Stimulated activated CD8-positive, alpha-beta memory T cell treated with anti-CD3 and anti-CD28 coated beads, Interleukin-12 subunit alpha, Interleukin-12 subunit beta, amount 100 ng/mL, for 24 hours (primary cell): Measurements from ENCODE around the gene PTPRE.

Experiments
- DNase-seq: peaks from one replicate; pipeline ENCODE4 v3.0.0-alpha.2; 2020; ENCODE audit errors: extremely low read depth

PTPRE gene

DNA sequence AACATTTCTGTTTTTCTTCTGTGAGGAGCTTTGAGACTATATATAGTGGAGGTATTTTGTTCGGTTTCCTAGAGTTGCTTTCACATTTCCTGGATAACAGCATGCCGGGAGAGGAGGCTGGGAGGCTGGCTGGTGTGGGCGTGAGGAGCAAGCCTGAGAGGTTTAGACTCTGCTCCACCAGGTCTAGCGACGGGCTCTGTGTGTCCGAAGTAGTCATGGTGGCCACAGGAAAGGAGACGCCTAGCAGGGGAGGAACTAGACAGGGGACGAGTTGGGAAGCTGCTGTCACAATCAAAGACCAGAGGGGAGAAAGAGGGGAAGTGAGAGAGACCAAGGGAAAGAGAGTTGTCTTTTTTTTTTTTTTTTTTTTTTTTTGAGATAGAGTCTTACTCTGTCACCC is 19.6 kb downstream of the PTPRE start:
- DNase-seq: no peak

GRCh38 chr10:127928021-127928806 is 21.3 kb downstream of the PTPRE start:
- no peak for DNase-seq

DNA sequence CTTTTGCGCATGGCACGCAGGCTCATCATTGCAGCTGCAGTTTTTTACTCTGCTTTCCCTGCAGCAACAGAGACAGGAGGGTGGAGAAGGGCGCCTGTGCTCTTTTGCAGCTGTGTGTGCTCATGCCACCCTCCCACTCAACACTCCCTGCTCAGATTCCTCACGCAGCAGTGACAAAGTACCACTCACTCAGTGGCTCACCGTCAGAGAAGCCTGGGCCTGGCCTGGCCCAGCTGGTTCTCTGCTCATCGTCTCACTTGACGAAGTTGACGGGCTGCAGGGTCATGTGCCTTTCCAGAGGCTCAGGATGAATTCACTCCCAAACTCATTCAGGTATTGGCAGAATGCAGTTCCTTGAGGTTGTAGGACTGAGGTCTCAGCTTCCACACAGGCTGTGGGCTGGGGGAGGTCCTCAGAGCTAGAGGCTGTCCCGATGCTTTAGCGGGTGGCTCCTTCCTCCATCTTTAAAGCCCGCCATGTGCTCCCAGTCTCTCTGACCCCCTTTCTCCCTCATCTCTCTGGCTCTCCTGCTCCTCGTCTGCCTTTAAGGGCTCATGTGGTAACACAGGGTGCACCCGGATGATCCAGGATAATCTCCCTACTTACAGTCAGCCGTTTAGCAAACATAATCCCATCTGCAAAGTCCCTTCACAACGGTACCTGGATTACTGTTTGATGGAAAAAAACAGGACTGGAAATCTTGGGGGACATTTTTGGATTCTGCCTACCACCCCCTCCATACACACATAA is 25.8 kb downstream of the PTPRE start:
- no peak for DNase-seq

- DNase-seq: no peak
These were observed 26.4 kb downstream of the PTPRE start for GRCh38 chr10:127933271-127933670.

DNA sequence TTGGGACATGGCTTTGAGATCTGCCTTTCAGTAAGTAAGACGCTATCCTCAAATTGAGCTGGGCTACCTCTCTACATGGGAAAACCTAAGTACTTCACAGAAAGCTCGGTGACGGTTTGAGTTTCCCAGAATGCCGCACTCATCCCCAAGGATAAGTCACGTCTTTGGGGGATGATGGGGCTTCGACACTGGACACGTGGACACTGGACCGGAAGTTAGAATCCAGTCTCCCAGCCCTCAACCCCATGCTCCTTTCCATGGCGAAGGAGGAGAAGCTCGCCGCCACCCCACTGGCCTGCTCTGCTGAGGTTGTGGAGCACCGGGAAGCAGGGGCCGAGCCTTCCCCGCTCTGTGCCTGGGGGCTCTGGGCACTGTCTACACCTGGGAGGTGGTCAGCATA is 27.5 kb downstream of the PTPRE start:
- no peak for DNase-seq

DNA sequence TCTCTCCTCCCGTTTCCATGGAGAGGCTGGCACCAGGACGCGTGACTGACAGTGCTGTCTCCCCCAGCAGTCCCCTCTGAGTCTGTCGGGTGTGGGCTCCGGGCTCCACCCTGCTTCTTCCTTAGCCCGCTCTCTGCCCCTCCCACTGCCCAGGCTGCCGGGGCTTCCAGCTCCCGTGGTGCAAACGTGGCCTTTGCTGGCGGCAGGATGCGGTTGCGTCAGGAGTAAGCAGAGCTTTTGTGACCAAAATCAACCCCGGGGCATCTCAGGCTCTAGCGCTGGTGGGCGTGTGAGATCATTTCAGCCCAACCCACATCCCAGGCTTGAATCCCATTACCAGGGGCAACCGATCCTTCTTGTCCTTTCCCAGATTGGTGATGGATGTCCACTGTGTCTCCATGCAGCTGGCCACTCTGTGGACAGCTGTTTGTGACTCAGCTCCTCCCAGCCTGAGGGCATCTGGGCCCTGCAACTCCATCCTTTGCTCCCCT is 28.2 kb downstream of the PTPRE start:
- no peak for DNase-seq

DNA sequence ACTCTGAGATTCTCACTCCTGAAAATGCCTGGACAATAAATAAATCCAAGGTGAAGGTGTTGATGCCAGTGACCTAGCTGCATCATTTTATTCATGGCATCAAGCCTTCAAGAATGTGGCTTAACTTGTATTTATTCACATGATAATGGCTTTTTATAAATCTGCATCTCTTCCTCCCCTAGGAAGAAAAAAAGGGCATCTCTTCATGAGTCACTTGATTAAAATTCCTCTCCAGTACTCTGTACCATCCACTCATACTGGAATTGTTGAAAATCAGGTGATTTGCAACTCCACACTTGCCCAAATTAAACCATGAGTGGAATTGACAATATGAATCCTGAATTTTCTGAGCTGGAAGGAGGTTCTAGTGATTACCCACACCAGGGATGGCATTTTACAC is 30.2 kb downstream of the PTPRE start:
- no peak for DNase-seq

- DNase-seq: no peak
These were observed 31.1 kb downstream of the PTPRE start for GRCh38 chr10:127937915-127938463.

DNA sequence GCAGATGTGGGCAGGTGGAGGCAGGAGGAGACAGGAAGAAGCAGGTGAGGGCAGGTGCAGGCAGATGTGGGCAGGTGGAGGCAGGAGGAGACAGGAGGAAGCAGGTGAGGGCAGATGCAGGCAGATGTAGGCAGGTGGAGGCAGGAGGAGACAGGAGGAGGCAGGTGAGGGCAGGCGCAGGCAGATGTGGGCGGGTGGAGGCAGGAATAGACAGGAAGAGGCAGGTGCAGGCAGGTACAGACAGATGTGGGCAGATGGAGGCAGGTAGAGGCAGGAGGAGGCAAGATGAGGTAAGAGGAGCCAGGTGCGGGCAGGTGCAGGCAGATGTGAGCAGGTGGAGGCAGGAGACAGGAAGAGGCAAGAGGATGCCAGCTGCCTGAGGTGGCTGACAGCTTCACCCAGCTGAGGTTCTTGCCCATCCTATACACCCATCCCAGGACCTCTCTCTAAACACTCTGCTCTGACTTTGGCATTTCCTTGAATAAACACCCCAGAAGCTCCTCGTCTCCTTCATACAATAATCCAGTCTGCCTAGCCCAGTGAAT is 33.0 kb downstream of the PTPRE start:
- DNase-seq: no peak

GRCh38 chr10:127940866-127941640 is 34.1 kb downstream of the PTPRE start:
- DNase-seq: no peak

GRCh38 chr10:127942811-127943210 is 35.9 kb downstream of the PTPRE start:
- no peak for DNase-seq

- DNase-seq: no peak
These were observed 36.5 kb downstream of the PTPRE start for GRCh38 chr10:127943336-127943910.

- DNase-seq: no peak
These were observed 37.4 kb downstream of the PTPRE start for GRCh38 chr10:127944256-127944655.

DNA sequence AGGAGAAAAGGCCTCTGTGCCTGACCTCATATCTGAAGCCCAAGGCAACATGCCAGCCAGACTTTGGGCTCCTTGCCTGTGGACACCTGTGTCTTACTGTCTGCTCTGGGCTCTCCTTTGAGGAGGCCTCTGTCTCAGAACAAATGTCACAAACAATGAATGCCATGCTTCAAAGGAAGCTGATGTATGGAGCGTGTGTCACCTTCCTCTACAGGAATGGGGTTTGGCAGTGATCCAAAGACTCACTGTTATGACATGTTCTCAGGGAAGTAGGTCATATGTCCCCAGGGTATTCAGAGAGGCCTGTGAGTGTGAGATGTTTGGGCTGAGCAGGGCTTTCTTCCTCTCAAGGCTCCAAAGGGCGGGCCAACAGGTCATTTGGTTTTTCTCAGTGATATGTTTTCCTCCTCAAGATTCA is 38.4 kb downstream of the PTPRE start:
- DNase-seq: no peak

GRCh38 chr10:127945948-127946711 is 39.2 kb downstream of the PTPRE start:
- no peak for DNase-seq

DNA sequence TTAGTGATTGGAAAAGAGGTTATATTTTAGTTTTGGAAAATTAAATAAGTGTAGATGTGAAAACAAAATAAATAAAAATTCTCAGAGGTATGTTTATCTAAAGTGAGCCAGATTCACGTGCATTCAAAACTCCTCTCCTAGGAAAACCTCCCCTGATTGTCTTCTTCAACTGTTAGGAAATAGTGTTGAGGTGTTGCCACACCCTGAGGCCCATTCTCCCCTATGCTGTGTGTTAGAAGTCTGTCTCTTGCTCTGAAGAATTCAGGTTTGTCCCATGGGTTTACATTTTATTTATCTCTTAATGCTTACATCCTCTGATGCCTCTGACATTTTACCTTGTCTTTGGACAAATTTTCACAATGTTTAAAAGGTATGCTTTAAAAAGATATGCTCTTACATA is 40.3 kb downstream of the PTPRE start:
- DNase-seq: no peak

GRCh38 chr10:127948791-127949190 is 41.9 kb downstream of the PTPRE start:
- DNase-seq: no peak

- no peak for DNase-seq
These were observed 42.9 kb downstream of the PTPRE start for GRCh38 chr10:127949831-127950230.

DNA sequence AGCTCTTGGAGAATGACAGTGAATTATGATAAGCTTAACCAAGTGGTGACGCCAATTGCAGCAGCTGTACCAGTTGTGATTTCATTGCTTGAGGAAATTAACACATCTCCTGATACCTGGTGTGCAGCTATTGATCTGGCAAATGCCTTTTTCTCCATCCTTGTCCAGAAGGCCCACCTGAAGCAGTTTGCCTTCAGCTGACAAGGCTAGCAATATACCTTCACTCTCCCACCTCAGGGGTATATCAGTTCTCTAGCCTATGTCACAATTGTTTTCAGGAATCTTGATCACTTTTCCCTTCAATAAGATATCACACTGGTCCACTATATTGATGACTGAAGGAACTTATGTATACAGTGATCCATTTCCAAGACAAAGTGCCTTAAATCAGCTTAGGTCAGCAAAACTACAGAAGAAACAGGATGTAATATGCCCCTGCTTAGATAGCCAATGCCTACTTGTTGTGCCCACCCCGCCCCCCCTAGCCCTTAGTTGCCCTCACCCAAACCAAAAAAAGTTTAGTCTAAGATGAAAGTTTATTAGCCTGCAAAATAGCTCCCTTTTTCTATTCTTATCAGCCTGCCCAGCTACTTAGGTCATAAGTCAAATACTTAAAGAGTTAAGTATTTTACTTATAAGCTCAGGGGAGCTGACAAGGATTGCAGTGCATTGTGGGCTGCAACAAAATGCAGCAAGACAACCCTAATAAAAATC is 45.1 kb downstream of the PTPRE start:
- DNase-seq: no peak

GRCh38 chr10:127952575-127952869 is 45.6 kb downstream of the PTPRE start:
- no peak for DNase-seq
